ENCODE results near the gene PDZD8.
A peak's percentile ranks its signal among the peaks of the same experiment; 100 is the strongest.
"Not testable (repeated sequence)": the region's sequence is repeated elsewhere in the genome, so short reads cannot be mapped to it uniquely, and the experiment has no call there.

Gene PDZD8

GRCh38 chr10:117311261-117311660, 64.0 kb downstream of the PDZD8 start:
- DNase-seq (ENCODE audit: low read depth, low spot score) = peak; percentile 9
- in situ Hi-C loops (cut with HindIII; ENCODE audit: low sequenced_read_pairs) = no loop called here
- TF ChIP-seq CTCF (IDR thresholded peaks at IDR 0.05; ENCODE audit: low read depth, low read length) = no peak
- H3K4me3 ChIP-seq (ENCODE audit: low read depth, low read length) = no peak overlapping the region

- H3K4me3 ChIP-seq (ENCODE audit: low read depth, low read length) = no peak overlapping the region
- no peak for TF ChIP-seq CTCF (IDR thresholded peaks at IDR 0.05; ENCODE audit: low read depth, low read length)
- DNase-seq (ENCODE audit: low read depth, low spot score) = no peak
- in situ Hi-C loops (cut with HindIII; ENCODE audit: low sequenced_read_pairs) = no loop called here
Measured at GRCh38 chr10:117306674-117307073, 68.6 kb downstream of the PDZD8 start.

GRCh38 chr10:117303451-117303850, 71.8 kb downstream of the PDZD8 start:
- DNase-seq (ENCODE audit: low read depth, low spot score); in situ Hi-C loops (cut with HindIII; ENCODE audit: low sequenced_read_pairs); H3K4me3 ChIP-seq (ENCODE audit: low read depth, low read length): not testable (repeated sequence)

- in situ Hi-C loops (cut with HindIII; ENCODE audit: low sequenced_read_pairs) = no loop called here
- H3K4me3 ChIP-seq (ENCODE audit: low read depth, low read length) = no peak overlapping the region
- TF ChIP-seq CTCF (IDR thresholded peaks at IDR 0.05; ENCODE audit: low read depth, low read length) = no peak
- DNase-seq (ENCODE audit: low read depth, low spot score) = no peak
Measured at GRCh38 chr10:117300671-117301070, 74.6 kb downstream of the PDZD8 start.

- in situ Hi-C loops (cut with HindIII; ENCODE audit: low sequenced_read_pairs) = no loop called here
- TF ChIP-seq CTCF (IDR thresholded peaks at IDR 0.05; ENCODE audit: low read depth, low read length) = no peak
- no peak overlapping the region for H3K4me3 ChIP-seq (ENCODE audit: low read depth, low read length)
Measured at GRCh38 chr10:117299435-117299834, 75.8 kb downstream of the PDZD8 start.

GRCh38 chr10:117298219-117298618, 77.0 kb downstream of the PDZD8 start:
- no peak for DNase-seq (ENCODE audit: low read depth, low spot score)
- H3K4me3 ChIP-seq (ENCODE audit: low read depth, low read length) = no peak overlapping the region
- TF ChIP-seq CTCF (IDR thresholded peaks at IDR 0.05; ENCODE audit: low read depth, low read length) = no peak
- in situ Hi-C loops (cut with HindIII; ENCODE audit: low sequenced_read_pairs) = no loop called here

More at GRCh38 chr10:117299435-117299834, 75.8 kb downstream of the PDZD8 start:
- DNase-seq (ENCODE audit: low read depth, low spot score) = no peak

- TF ChIP-seq CTCF (IDR thresholded peaks at IDR 0.05; ENCODE audit: low read depth, low read length) = no peak
Measured at GRCh38 chr10:117294735-117295134, 80.5 kb downstream of the PDZD8 start.

More at GRCh38 chr10:117294735-117295134, 80.5 kb downstream of the PDZD8 start:
- no peak for DNase-seq (ENCODE audit: low read depth, low spot score)
- no peak overlapping the region for H3K4me3 ChIP-seq (ENCODE audit: low read depth, low read length)
- in situ Hi-C loops (cut with HindIII; ENCODE audit: low sequenced_read_pairs) = no loop called here

Data from astrocyte of the spinal cord (primary cell).